Stimulated activated CD4-positive, alpha-beta T cell treated with anti-CD3 and anti-CD28 coated beads, Interleukin-1b, Interleukin-23, amount 100 ng/mL, for 48 hours (primary cell): ENCODE measurements around the gene COL7A1.

Source experiments
- DNase-seq: peaks from one replicate; pipeline ENCODE4 v3.0.0-alpha.2; 2020

COL7A1 gene

GRCh38 chr3:48588230-48588629, 6.9 kb downstream of the COL7A1 start:
- DNase-seq, result no peak

GRCh38 chr3:48587686-48588085, 7.4 kb downstream of the COL7A1 start:
- no peak for DNase-seq

- DNase-seq, result no peak
Measured at GRCh38 chr3:48585411-48585810, 9.7 kb downstream of the COL7A1 start.

- DNase-seq, result no peak
Measured at GRCh38 chr3:48584836-48585235, 10.3 kb downstream of the COL7A1 start.

DNA sequence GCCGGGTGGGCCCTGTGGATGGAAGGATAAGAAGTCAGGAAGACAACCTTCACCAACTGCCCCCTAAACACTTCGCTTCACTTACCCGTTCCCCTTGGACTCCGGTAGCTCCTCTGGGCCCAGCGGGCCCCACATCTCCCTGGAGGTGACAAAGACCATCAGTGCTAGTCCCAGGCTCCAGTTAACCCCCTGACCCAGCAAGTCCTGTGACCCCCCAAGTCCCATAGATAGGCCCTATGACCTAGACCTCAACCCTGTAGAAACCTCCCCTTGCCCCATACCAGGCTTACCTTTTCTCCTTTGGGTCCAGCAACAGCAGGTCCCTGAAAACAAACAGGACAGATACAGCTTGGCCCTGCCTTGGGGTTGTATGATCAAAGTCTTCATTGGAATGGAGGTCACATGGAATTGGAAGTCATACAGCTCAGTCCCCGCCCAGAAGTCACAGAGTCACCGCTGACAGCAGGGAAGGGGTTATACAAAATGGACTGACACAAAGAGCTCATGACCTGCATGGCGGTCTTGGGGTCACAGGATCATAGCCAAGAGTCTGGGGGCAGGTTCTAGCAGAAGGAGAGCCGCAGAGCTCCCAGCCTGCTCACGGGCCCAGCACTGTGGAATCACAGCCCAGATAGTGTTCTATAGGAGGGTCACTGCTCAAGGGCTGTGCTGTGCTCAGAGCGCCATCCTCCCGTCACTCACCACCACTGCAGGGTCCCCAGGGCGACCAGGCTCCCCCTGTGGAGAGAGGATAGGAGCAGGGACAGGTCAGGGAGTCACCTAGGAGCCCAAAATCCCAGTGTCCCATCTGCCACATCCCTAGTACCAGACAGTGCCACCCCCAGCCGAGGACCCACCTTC, 13.3 kb downstream of the COL7A1 start:
- DNase-seq, result no peak

GRCh38 chr3:48576647-48577046, 18.5 kb downstream of the COL7A1 start:
- DNase-seq, result no peak

GRCh38 chr3:48575366-48575765, 19.8 kb downstream of the COL7A1 start:
- no peak for DNase-seq

DNA sequence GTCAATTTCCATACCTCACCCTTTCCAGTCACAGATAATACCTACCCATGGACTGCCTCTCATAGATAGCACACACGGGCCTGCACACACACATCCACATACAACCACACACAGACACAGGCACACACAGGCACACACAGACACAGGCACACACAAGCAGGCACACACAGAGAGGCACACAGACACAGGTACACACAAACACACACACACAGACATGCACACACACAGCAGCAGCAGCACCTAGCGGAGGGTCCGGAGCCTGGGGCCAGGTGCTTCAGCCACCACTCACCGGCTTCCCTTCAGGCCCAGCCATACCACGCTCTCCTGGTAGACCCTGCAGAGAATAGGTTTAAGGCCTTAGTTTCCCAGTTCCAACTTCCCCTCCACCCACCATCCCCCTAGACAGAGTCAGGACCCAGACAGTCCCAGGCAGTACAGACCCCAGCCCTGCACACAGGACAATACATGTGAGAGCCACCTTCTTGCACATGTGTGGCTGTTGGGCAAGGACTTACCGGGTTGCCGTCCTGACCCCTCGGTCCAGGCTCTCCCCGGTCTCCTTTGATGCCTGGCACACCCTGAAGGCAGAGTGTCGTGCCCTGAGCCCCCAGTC, 21.1 kb downstream of the COL7A1 start:
- DNase-seq, result no peak

- DNase-seq, result no peak
Measured at GRCh38 chr3:48572517-48572916, 22.6 kb downstream of the COL7A1 start.

GRCh38 chr3:48571938-48572337, 23.2 kb downstream of the COL7A1 start:
- no peak for DNase-seq

- DNase-seq, result no peak
Measured at GRCh38 chr3:48569808-48570450, 25.2 kb downstream of the COL7A1 start.

DNA sequence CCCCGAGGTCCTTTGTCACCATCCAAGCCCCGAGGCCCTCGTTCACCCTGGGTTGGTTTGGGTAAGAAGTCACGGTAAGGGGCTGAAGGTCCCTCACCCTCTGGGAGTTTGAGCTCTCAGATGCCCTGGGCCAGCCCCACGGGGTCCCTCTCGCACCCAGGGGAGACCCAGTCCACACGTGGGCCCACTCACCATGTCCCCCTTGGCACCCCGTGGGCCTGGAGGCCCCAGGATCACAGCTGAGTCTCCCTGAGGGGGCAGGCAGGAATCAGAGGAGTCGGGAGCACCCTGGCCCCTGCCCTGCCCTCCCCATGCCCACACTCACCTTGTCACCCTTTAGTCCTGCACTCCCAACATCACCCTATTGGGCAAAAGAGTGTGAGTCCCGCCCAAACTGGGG, 25.7 kb downstream of the COL7A1 start:
- no peak for DNase-seq

GRCh38 chr3:48568476-48568875, 26.7 kb downstream of the COL7A1 start:
- DNase-seq, result no peak

DNA sequence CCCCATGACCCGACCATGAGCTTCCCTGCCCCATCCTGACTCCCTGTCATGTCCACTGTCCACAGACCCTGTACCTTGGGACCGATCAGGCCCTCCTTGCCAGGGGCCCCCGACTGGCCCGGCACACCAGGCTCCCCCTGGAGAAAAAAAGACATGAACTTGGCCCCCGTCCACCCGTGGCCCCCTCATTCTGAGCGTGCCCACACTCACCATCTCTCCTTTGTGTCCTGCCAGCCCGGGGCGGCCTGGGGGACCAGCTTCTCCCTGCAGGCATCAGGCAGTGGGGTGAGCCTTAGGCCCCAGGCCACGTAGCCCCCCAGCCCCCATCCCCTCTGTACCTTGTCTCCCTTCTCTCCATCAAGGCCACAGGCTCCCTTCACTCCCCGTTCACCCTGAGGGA, 27.6 kb downstream of the COL7A1 start:
- no peak for DNase-seq

DNA sequence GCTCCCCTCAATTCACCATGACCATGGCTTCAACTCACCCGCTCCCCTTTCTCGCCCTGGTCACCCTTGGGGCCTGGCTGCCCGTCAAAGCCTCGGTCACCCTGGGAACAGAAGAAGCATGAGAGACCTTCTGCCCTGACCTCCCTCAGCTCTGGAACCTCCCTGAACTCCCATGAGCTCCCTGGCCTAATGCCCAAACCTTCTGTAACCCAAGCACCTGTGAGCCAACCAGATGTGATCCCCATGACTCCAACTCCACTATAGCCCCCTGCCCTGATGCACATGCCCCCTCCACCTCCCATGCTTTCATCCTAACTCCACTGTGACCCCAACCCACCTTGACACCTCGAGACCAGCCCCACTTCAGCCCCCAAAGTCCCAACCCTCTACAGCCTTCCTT, 28.0 kb downstream of the COL7A1 start:
- DNase-seq, result no peak

DNA sequence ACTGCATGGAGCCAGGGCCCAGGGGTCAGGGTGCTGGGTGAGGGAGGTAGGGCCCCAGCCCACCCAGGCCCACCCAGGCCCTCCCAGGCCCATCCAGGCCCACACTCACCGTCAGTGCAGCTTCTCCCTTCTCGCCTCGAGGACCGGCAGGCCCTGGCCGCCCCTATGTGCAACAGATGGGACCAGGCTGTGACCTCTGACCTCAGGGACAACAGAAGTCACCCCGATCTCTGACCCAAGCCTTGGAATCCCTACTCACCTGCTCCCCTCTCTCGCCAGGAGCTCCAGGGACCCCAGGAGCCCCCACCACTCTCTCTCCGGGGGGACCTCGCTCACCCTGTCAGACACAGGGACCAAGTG, 28.7 kb downstream of the COL7A1 start:
- DNase-seq, result no peak

- DNase-seq, result no peak
Measured at GRCh38 chr3:48565591-48566400, 29.3 kb downstream of the COL7A1 start.

DNA sequence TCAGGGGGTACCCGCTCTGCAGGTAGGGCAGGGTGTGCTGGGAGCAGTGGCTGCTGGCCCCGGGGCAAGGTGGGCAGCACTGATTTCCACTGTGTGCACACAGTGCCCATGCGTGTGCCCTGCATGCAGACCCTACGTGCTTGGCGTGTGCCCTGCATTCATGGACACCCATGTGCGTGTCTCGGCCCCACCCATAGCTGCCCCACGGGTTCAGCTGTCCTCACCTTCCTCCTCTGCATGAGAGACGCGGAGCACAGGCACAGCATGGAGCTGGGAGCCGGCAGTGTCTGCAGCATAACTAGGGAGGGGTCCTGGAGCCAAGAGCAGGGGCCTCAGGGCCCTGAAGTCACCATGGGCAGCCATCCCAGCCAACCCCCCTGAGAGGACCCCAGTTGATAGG, 29.9 kb downstream of the COL7A1 start:
- DNase-seq, result no peak

- DNase-seq, result no peak
Measured at GRCh38 chr3:48564667-48565066, 30.5 kb downstream of the COL7A1 start.

DNA sequence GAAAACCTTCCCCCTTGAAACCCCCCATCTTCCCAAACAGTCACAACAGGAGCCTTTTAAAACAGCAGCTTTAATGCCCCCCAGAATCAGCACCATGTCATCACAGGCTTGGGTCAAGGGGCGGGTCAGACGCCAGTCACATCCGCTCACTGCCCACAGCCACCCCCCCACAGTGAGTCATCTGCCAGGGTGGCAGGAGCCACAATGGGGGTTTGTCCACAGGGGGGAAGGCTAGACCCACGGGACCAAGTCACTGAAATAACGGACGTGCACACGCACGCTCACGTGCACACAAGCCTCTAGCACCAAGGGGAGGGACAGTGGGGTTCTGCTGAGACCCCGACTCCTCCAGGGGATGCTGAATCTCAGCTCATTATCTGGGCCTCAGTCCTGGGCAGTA, 31.1 kb downstream of the COL7A1 start:
- no peak for DNase-seq

GRCh38 chr3:48563382-48563918, 31.7 kb downstream of the COL7A1 start, which contains the start of gene UCN2:
TSS of gene UCN2 (minus strand) at chr3:48563781. CDS start at chr3:48563124, 657 bp downstream.
- no peak for DNase-seq

DNA sequence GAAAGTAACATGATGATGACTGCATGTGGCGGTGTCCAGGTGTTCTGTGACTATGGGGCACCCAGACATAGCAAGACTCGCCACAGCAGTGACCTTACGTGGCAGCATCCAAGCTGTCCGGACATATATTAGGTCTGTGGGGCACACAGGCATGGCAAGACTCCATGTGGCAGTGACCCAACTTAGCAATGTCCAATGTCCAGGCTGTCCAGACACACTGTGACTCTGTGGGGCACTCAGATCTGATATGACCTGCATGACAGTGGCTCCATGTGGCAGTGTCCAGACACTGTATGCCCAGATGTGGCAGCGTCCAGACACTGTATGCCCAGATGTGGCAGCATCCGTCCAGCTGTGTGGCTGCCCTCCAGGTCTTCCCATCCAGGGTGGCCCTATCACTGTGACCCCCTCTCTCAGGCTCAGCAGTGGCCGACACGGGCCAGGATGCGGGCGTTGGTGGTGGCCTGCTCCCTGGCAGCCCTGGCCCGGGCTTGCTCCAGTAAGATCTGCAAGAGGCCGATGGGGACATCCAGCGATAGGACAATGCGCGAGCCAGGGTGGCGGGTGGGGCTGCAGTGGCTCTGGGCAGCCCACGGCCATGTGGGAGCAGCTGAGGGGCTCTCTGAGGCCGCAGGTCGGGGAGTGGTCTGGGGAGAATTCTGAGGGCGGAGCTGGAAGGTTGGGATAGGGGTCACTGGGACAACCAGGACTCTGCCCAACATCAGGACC, 32.6 kb downstream of the COL7A1 start:
- DNase-seq, result no peak
